Measurements from ENCODE around the gene IL3. TPM values are rescaled to one million over a fixed set of nuclear protein-coding genes. Genes with fewer than 3 reads are reported as not detected.

Gene IL3
- total RNA-seq, 1 experiment from 2014 or later = not detected

GRCh38 chr5:132089363-132089762 lies 28.9 kb downstream of the IL3 start:
- Histone ChIP-seq H3K36me3 (ENCODE audit: control insufficient read depth, insufficient read depth, low read length) (no peaks in the 10 kb centered on the region), H3K27me3 (replicated peaks; ENCODE audit: control insufficient read depth, insufficient read depth, low read length) (no peaks in the 10 kb centered on the region), H3K4me1 (no peaks in the 10 kb centered on the region), H3K9me3 (no peaks in the 10 kb centered on the region), H3K4me3 (ENCODE audit: low read depth, low read length) (no peak overlapping the region)
- H3K27ac Mint-ChIP-seq (ENCODE audit: unreplicated experiment) = no peak overlapping the region
- no peaks in the 10 kb centered on the region for H3K9me3 Mint-ChIP-seq (ENCODE audit: unreplicated experiment)
- ChIA-PET POLR2A (no interaction called here), CTCF (no interaction called here)
- no peak for TF ChIP-seq CTCF (IDR thresholded peaks at IDR 0.05; ENCODE audit: insufficient read depth in 1 of 2, low read depth in 1 of 2, low read length in 1 of 2, severe bottlenecking in 1 of 2, unreplicated experiment in 1 of 2)
- H3K4me1 Mint-ChIP-seq (ENCODE audit: low read depth, unreplicated experiment) = no peaks in the 10 kb centered on the region
- BruUV-seq (replicated peaks) = no TSS peak
- intact Hi-C loops (cut with micrococcal nuclease; ENCODE audit: unreplicated experiment) = no loop called here
- no peaks in the 10 kb centered on the region for H3K36me3 Mint-ChIP-seq (ENCODE audit: insufficient read depth, unreplicated experiment)
- H3K27me3 Mint-ChIP-seq (ENCODE audit: insufficient read depth, unreplicated experiment) = no peaks in the 10 kb centered on the region
- no peak overlapping the region for H3K4me3 Mint-ChIP-seq (ENCODE audit: unreplicated experiment)
- DNase-seq = no peak

GRCh38 chr5:132090107-132090506 lies 29.7 kb downstream of the IL3 start:
- POLR2A ChIA-PET = no interaction called here
- Histone ChIP-seq H3K4me3 (ENCODE audit: low read depth, low read length) (no peak overlapping the region), H3K4me1 (no peaks in the 10 kb centered on the region), H3K36me3 (ENCODE audit: control insufficient read depth, insufficient read depth, low read length) (no peaks in the 10 kb centered on the region), H3K27me3 (replicated peaks; ENCODE audit: control insufficient read depth, insufficient read depth, low read length) (no peaks in the 10 kb centered on the region), H3K9me3 (no peaks in the 10 kb centered on the region)
- no peak for TF ChIP-seq CTCF (IDR thresholded peaks at IDR 0.05; ENCODE audit: insufficient read depth in 1 of 2, low read depth in 1 of 2, low read length in 1 of 2, severe bottlenecking in 1 of 2, unreplicated experiment in 1 of 2)
- BruUV-seq (replicated peaks) = no TSS peak
- no peak overlapping the region for H3K4me3 Mint-ChIP-seq (ENCODE audit: unreplicated experiment)
- no peak for DNase-seq
- H3K36me3 Mint-ChIP-seq (ENCODE audit: insufficient read depth, unreplicated experiment) = no peaks in the 10 kb centered on the region
- H3K27ac Mint-ChIP-seq (ENCODE audit: unreplicated experiment) = no peak overlapping the region
- CTCF ChIA-PET = no interaction called here
- no peaks in the 10 kb centered on the region for H3K27me3 Mint-ChIP-seq (ENCODE audit: insufficient read depth, unreplicated experiment)
- H3K9me3 Mint-ChIP-seq (ENCODE audit: unreplicated experiment) = no peaks in the 10 kb centered on the region
- H3K4me1 Mint-ChIP-seq (ENCODE audit: low read depth, unreplicated experiment) = no peaks in the 10 kb centered on the region
- intact Hi-C loops (cut with micrococcal nuclease; ENCODE audit: unreplicated experiment) = no loop called here

- BruUV-seq (replicated peaks) = no TSS peak
- no peak for DNase-seq
- Mint-ChIP-seq H3K36me3 (ENCODE audit: insufficient read depth, unreplicated experiment) (no peaks in the 10 kb centered on the region), H3K4me3 (ENCODE audit: unreplicated experiment) (no peak overlapping the region), H3K27ac (ENCODE audit: unreplicated experiment) (no peak overlapping the region), H3K27me3 (ENCODE audit: insufficient read depth, unreplicated experiment) (no peaks in the 10 kb centered on the region), H3K4me1 (ENCODE audit: low read depth, unreplicated experiment) (no peaks in the 10 kb centered on the region), H3K9me3 (ENCODE audit: unreplicated experiment) (no peaks in the 10 kb centered on the region)
- Histone ChIP-seq H3K9me3 (no peaks in the 10 kb centered on the region), H3K27me3 (replicated peaks; ENCODE audit: control insufficient read depth, insufficient read depth, low read length) (no peaks in the 10 kb centered on the region), H3K4me3 (ENCODE audit: low read depth, low read length) (no peak overlapping the region), H3K36me3 (ENCODE audit: control insufficient read depth, insufficient read depth, low read length) (no peaks in the 10 kb centered on the region), H3K4me1 (no peaks in the 10 kb centered on the region)
- no peak for TF ChIP-seq CTCF (IDR thresholded peaks at IDR 0.05; ENCODE audit: insufficient read depth in 1 of 2, low read depth in 1 of 2, low read length in 1 of 2, severe bottlenecking in 1 of 2, unreplicated experiment in 1 of 2)
- ChIA-PET POLR2A (no interaction called here), CTCF (no interaction called here)
- intact Hi-C loops (cut with micrococcal nuclease; ENCODE audit: unreplicated experiment) = no loop called here
These were observed 32.8 kb downstream of the IL3 start for GRCh38 chr5:132093271-132093670.
